Neural crest cell (in vitro differentiated cells): ENCODE data around the gene RAB6B. TPM values are rescaled to one million over a fixed set of nuclear protein-coding genes. Genes with fewer than 3 reads are reported as not detected.

ENCODE experiments used
- DNase-seq: peaks from one replicate; pipeline ENCODE4 v3.0.0; 2021; ENCODE audit warnings: low read depth, mixed read lengths, low spot score
- H3K27ac Mint-ChIP-seq: one replicate; pipeline ENCODE4 v1.8.0; 2021; ENCODE audit warnings: mild to moderate bottlenecking, mixed read lengths; ENCODE audit not compliant: unreplicated experiment
- H3K27me3 Mint-ChIP-seq: 2 replicates; pipeline ENCODE4 v1.8.0; 2021; ENCODE audit warnings: low read depth, mild to moderate bottlenecking, mixed read lengths
- H3K36me3 Mint-ChIP-seq: 2 replicates; pipeline ENCODE4 v1.8.0; 2021; ENCODE audit warnings: low read depth, mild to moderate bottlenecking, mixed read lengths
- H3K4me1 Mint-ChIP-seq: 2 replicates; pipeline ENCODE4 v1.8.0; 2021; ENCODE audit warnings: mixed read lengths
- H3K4me3 Mint-ChIP-seq: one replicate; pipeline ENCODE4 v1.8.0; 2021; ENCODE audit warnings: mild to moderate bottlenecking, mixed read lengths
- H3K9me3 Mint-ChIP-seq: 2 replicates; pipeline ENCODE4 v1.8.0; 2021; ENCODE audit warnings: mixed read lengths
- total RNA-seq: library from RNA; stranded (reverse); gene quantifications from 2 replicates; pipeline ENCODE4 v1.2.1, GENCODE V29; 2021
- TF ChIP-seq, protein P1 (sequence below): fragments of 200-600 bp; sonication (generic); conservative IDR thresholded peaks from 2 replicates; pipeline ENCODE4 v1.5.0; 2021; ENCODE audit warnings: antibody characterized with exemption, mild to moderate bottlenecking

Gene RAB6B
- total RNA-seq, 1 donor from 2014 or later = 15.5 TPM

GRCh38 chr3:133878518-133878917 lies 17.2 kb downstream of the RAB6B start:
- Mint-ChIP-seq H3K4me3 (no peak overlapping the region), H3K9me3 (peaks cover 11% of the 10 kb centered on the region), H3K36me3 (peaks cover 6% of the 10 kb centered on the region), H3K4me1 (no peaks in the 10 kb centered on the region), H3K27me3 (no peaks in the 10 kb centered on the region), H3K27ac (no peak overlapping the region)
- DNase-seq = no peak
- TF ChIP-seq, protein P1, sequence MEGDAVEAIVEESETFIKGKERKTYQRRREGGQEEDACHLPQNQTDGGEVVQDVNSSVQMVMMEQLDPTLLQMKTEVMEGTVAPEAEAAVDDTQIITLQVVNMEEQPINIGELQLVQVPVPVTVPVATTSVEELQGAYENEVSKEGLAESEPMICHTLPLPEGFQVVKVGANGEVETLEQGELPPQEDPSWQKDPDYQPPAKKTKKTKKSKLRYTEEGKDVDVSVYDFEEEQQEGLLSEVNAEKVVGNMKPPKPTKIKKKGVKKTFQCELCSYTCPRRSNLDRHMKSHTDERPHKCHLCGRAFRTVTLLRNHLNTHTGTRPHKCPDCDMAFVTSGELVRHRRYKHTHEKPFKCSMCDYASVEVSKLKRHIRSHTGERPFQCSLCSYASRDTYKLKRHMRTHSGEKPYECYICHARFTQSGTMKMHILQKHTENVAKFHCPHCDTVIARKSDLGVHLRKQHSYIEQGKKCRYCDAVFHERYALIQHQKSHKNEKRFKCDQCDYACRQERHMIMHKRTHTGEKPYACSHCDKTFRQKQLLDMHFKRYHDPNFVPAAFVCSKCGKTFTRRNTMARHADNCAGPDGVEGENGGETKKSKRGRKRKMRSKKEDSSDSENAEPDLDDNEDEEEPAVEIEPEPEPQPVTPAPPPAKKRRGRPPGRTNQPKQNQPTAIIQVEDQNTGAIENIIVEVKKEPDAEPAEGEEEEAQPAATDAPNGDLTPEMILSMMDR = no peak

GRCh38 chr3:133877221-133877620 lies 18.5 kb downstream of the RAB6B start:
- no peak for DNase-seq
- Mint-ChIP-seq H3K9me3 (peaks cover 11% of the 10 kb centered on the region), H3K4me3 (no peak overlapping the region), H3K36me3 (peaks cover 4% of the 10 kb centered on the region), H3K4me1 (no peaks in the 10 kb centered on the region), H3K27ac (no peak overlapping the region), H3K27me3 (no peaks in the 10 kb centered on the region)
- TF ChIP-seq, protein P1 = no peak

DNA sequence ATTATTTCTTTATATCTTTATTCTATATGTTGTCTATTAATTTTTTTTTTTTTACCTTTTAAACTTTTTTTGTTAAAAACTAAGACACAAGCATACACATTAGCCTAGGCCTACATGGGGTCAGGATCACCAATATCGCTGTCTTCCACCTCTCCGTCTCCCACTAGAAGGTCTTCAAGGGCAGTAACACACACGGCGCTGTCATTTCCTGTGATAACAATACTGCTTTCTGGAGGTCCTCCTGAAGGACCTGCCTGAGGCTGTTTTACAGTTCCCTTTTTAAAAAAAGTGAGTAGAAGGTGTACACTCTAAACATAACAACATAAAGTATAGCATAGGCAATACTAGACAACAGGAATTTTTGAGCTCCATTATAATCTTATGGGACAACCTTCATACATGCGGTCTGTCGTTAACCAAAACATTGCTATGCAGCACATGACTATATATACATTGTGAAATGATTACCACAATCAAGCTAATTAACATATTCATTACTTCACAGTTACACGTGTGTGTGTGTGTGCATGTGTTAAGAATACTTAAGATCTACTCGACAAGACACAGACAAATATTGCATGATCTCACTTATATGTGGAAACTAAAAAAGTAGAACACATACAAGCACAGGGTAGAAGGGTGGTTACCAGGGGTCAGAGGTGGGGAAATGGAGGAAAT lies 20.8 kb downstream of the RAB6B start:
- DNase-seq = no peak
- Mint-ChIP-seq H3K4me1 (no peaks in the 10 kb centered on the region), H3K27ac (no peak overlapping the region), H3K4me3 (no peak overlapping the region), H3K27me3 (no peaks in the 10 kb centered on the region), H3K36me3 (peaks cover 3% of the 10 kb centered on the region), H3K9me3 (peaks cover 9% of the 10 kb centered on the region)
- TF ChIP-seq, protein P1 = no peak

DNA sequence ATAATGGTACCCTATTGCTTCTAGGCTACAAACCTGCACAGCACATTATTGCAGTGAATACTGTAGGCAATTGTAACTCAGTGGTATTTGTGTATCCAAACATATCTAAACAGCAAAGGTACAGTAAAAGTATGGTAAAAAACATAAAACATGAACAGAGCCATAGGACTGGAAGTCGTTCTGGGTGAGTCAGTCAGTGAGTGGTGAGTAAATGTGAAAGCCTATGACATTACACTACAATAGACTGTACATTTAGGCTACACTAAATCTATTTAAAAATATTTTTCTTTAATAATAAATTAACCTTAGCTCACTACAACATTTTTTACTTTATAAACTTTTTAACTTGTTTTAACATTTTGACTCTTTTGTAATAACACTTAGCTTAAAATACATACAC lies 21.3 kb downstream of the RAB6B start:
- no peaks in the 10 kb centered on the region for H3K27me3 Mint-ChIP-seq
- H3K4me3 Mint-ChIP-seq = no peak overlapping the region
- no peak overlapping the region for H3K27ac Mint-ChIP-seq
- DNase-seq = no peak
- TF ChIP-seq, protein P1 = no peak
- peaks cover 9% of the 10 kb centered on the region for H3K9me3 Mint-ChIP-seq
- H3K4me1 Mint-ChIP-seq = no peaks in the 10 kb centered on the region
- H3K36me3 Mint-ChIP-seq = peaks cover 3% of the 10 kb centered on the region

DNA sequence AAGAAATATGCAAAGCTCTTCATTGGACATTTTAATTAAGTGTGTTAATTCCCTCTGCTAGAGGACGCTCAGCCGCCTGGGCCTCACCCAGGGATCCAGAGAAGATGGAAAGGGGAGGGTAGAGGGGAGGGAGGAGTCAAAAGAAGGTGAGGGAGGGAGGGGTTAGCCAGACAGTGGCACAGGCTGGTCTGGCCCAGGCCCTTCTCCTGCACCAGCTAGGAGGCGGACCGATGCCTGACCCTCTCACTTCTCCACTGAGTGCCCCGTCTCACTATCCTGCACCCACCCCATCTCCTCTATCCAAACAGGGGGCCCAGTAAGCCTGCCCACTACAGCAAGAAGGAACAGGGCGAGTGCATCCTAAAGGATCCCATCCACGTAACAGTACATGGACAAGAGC lies 22.9 kb downstream of the RAB6B start:
- TF ChIP-seq, protein P1 = no peak
- H3K27ac Mint-ChIP-seq = no peak overlapping the region
- DNase-seq = no peak

More for the DNA sequence above, 22.9 kb downstream of the RAB6B start:
- H3K4me1 Mint-ChIP-seq = peaks cover 7% of the 10 kb centered on the region
- H3K9me3 Mint-ChIP-seq = peaks cover under 1% of the 10 kb centered on the region
- no peaks in the 10 kb centered on the region for H3K27me3 Mint-ChIP-seq
- peaks cover under 1% of the 10 kb centered on the region for H3K36me3 Mint-ChIP-seq
- H3K4me3 Mint-ChIP-seq = no peak overlapping the region
